Measurements from ENCODE around the gene GTF2H2.
"Not testable (repeated sequence)": the region's sequence is repeated elsewhere in the genome, so short reads cannot be mapped to it uniquely, and the experiment has no call there.

The GTF2H2 gene

DNA sequence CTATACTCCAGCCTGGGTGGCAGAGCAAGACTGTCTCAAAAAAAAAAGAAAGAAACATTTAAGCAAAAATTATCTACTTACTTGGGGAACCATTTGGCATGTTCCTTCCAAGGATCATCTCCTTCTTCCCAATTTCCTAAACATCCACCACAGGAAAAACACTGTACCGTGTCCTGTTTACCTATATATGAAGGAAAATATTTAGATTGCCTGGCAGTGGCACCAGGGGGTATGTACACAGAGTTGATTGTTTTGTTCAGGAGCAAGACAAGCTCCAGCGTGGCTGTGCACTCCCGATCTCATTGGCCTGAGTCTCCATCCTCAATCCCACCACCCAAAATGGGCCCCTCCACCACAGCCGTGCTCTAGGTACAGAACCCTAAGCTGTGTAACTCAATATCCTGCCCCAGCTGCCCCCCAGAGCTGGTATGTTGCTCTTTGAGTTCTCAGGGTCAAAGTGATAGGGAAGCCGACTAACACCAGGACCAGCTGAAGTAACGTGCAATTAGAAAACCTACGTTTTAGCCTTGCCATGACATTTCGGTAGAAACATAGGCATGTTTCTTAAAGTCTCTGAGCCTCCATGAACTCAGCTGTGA is 56.2 kb downstream of the GTF2H2 start:
- DNase-seq = no peak

DNA sequence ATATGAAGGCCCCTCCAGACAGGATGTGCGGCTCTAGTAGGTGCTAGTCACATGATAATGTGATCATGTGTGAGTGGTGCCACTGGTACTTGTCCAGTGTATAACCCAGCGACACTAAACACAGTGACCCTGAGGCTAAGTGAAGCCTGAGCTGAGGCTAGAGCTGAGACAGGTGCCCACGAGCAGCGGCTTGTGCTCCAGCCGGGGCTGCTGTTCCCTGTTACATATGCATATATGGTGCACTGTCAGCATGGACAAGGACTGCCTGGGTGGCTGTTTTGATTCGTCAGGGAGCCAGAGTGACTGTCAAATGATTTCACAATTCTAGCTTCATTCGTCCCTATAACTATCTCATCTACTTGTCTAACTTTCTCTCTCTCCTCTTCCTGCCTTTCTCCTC is 60.5 kb downstream of the GTF2H2 start:
- DNase-seq = not testable (repeated sequence)

Measured in activated CD4-positive, alpha-beta T cell treated with anti-CD3 and anti-CD28 coated beads, Interleukin-2, amount 50 U/mL, for 1 hour (primary cell).